ENCODE measurements around the gene GLDC.
A peak's percentile ranks its signal among the peaks of the same experiment; 100 is the strongest.
"Not testable (repeated sequence)": the region's sequence is repeated elsewhere in the genome, so short reads cannot be mapped to it uniquely, and the experiment has no call there.

Gene GLDC

GRCh38 chr9:6645355-6646292 is at the start of gene GLDC:
Gene GLDC, minus strand, starts transcription at chr9:6645729. Its CDS starts 230 bp downstream, at chr9:6645499.
- no peak for DNase-seq

DNA sequence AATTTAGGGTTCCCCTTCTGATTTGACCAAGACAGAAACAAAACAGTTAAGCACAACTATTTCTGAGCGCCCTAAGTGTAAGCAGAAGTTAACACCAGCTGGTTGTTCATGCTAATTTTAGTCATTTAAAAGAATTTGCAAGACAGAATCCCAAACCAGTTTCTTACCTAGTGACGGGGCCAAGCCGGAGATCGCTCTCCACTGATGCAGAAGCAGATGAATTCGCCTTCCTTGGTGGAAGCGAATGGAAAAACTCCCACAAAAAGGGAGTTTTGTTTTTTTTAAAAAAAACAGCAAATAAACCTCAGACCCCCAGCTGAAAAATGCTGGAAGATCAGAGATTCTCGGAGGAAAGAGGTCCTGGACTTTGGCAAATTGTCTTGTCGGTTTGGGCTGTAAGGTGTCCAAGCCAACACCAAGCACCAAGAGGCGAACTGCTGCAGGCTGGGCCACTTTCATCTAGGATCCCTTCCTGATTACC is 47.4 kb upstream of the GLDC start:
- DNase-seq, result no peak

GRCh38 chr9:6692433-6692832 is 46.9 kb upstream of the GLDC start:
- no peak for DNase-seq

DNA sequence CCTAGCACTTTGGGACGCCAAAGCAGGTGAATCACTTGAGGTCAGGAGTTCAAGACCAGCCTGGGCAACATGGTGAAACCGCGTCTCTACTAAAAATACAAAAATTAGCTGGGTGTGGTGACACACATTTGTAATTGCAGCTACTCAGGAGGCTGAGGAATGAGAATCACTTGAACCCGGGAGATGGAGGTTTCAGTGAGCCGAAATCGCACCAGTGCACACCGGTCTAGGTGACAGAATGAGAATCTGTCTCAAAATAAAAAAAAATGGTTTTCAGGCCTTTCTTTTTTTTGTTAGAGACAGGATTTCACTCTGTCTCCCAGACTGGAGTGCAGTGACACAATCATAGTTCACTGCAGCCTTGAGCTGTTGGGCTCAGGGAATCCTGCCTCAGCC is 45.1 kb upstream of the GLDC start:
- DNase-seq, result not testable (repeated sequence)

DNA sequence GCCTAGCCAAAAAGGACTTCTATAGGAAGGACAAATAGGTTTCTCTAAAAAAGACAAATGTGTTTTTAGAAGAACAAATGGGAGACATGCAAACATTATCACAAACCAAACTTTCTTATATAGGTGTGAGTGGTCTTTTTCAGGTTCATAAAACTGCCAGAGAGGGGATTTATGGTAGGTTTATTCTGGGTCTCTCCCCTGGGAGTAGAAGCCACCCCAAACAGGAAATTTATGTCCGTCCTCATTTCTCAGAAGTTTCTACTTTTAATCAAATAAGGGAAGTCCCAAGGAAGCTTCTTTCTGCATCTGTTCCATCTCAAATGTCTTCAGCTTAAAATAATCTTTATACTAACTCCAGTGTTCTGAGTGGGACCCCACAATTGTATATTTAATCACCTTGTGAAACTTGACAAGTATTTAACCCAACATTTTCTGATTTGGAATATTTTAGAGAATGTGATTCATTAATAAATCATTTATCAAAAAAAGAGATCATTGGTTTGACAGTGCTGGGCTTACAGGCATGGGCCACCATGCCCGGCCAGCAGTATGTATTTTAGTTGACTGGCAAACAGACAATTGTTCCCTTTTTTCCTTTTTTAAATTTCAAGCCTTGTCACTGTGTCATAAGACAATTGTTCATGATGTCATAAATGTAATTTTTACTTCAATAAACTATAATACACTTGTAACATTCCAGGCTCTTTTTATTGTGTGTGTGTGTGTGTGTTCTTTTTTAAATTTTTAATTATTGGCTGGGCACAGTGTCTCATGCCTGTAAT is 44.6 kb upstream of the GLDC start:
- DNase-seq, result no peak

DNA sequence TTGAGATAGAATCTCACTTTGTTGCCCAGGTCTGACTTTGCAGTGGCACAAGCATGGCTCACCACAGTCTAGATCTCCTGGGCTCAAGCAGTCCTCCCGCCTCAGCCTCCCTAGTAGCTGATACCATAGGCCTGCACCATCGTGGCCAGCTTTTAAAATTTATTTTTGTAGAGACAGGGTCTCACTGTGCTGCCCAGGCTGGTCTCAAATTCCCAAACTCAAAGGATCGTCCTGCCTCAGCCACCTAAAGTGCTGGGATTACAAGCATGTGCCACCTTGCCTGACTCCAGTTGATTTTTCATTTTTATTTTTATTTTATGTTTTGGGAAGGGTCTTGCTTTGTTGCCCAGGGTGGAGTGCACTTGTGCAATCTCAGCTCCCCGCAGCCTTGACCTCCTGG is 41.7 kb upstream of the GLDC start:
- DNase-seq, result no peak

DNA sequence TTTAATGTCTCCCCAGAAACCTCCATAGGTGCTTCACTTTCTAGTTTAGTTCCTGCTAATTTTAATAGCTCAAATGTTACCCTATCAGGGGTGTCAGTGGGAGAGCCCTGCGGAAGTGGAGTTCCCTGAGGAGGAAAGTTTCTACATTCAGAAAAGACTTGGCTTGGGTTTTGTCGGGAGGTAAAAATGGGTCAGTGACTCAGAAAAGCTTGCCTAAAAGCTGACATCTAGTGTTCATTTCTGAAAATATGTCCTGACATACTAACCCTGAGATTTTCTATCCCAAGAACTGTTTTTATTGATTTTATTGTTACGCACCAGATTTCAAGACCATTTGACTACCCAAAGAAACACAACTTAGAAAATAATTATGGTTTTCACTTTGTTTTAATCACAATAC is 40.9 kb upstream of the GLDC start:
- no peak for DNase-seq

- no peak for DNase-seq
Measured at GRCh38 chr9:6681957-6682501, 36.5 kb upstream of the GLDC start.

DNA sequence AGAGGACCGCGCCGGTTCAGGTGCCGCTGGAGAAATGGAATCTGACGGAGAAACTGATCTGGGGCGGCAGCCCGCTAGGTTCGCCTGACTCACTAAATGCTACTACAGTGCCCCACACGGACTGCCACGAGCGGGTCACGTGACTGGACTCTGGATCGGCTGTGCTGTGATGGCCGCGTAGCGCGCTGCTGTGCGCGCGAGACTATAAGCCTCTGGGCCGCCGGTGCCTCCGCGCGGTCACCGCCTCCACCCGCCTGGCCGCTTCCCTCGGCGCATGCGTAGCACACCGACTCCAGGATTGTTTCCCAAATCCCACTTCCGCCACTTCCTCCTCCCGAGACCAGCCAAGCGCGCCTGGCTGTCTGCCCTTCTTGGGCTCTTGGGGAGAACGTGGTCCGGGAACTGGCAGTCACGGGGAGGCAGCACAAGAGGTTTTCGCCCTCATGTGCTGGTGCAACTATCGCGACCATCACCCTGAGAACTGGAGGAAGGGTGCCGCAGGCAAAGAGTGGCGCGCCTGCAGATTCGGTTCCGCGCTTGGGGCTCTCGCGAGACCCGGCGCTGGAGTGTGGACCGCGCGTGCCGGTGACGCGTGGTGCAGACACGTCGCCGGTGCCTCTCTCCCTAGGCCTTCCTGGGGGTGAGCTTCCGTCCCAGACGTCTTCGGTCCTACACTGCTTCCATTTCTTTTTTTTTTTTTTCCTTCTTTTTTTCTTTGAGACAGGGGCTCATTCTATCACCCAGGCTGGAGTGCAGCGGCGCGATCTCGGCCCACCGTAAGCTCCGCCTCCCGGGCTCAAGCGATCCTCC is 35.8 kb upstream of the GLDC start:
- peak; percentile 91 for DNase-seq

DNA sequence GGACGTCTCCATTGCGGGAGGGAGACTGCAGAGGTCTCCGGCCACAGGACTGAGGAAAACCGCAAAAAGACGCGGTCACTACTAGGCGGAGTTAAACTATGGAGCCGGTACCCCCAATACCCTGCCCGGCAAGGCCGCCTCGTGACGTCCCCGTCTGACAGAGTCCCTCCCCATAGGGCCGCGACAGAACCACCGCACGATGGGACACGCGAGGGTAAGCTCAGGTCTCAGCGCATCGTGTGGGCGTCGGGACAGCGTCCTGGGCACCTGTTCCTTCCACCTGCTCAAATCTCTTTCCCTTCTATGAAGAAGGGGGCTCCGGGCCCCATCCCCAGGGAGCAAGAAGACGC is 35.2 kb upstream of the GLDC start:
- DNase-seq, result no peak

GRCh38 chr9:6677803-6678202 is 32.3 kb upstream of the GLDC start:
- no peak for DNase-seq

DNA sequence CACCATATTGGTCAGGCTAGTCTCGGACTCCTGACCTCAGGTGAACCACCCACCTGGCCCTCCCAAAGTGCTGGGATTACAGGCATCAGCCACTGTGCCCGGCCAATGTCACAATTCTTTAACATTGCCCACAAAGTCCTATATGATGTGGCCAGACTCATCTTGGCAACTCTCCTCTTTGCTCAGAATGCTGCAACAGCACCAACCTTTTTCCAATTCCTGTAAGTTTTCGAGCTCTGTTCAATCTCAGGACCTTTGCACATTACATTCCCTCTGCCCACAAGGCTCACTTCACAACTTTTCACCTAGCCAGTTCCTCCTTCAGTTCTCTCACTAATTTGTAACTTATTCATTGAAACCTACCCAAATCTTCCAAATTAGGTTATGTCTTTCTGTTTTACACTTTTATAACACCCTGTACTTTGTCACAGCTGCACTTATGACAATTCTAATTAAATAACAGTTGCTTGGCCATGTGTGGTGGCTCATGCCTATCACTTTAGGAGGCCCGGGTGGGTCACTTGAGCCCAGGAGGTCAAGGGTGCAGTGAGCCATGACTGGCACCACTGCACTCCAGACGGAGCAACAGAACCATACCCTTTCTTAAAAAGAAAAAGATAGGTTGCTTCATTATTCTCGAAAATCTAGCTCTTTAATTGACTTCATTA is 30.9 kb upstream of the GLDC start:
- DNase-seq, result no peak

DNA sequence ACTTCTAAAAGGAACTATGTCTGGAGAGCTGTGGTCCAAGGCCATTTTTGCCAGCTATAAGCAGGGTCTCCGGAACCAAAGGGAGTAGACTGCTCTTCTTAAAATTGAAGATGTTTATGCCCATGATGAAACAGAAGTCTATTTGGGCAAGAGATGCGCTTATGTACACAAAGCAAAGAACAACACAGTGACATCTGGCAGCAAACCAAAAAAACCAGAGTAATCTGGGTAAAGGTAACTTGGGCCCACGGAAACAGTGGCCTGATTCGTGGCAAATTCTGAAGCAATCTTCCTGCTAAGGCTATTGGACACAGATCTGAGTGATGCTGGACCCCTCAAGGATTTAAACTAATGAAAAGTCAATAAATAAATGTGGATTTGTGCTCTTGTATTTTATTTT is 29.7 kb upstream of the GLDC start:
- DNase-seq, result no peak

- no peak for DNase-seq
Measured at GRCh38 chr9:6673326-6674025, 27.9 kb upstream of the GLDC start.

- DNase-seq, result no peak
Measured at GRCh38 chr9:6672118-6672517, 26.6 kb upstream of the GLDC start.

- no peak for DNase-seq
Measured at GRCh38 chr9:6671416-6671815, 25.9 kb upstream of the GLDC start.

DNA sequence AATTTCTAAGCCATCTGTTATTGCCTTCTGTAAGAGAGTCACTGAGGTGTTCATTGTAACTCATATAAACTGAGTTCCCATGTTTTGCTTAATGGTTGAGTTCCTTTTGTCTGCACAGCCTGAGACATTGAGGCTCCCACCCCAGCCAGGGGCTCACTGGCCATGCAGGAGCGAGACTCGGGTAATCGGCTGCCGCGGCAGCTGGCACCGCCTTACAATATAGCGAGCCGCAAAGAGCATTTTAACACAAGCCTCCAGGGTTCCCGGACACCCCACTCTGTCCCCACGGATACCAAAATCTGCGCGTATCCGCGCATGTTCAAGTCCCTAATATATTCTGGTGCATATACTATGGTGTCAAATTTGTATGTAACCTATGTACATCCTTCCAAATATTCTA is 24.4 kb upstream of the GLDC start:
- no peak for DNase-seq

DNA sequence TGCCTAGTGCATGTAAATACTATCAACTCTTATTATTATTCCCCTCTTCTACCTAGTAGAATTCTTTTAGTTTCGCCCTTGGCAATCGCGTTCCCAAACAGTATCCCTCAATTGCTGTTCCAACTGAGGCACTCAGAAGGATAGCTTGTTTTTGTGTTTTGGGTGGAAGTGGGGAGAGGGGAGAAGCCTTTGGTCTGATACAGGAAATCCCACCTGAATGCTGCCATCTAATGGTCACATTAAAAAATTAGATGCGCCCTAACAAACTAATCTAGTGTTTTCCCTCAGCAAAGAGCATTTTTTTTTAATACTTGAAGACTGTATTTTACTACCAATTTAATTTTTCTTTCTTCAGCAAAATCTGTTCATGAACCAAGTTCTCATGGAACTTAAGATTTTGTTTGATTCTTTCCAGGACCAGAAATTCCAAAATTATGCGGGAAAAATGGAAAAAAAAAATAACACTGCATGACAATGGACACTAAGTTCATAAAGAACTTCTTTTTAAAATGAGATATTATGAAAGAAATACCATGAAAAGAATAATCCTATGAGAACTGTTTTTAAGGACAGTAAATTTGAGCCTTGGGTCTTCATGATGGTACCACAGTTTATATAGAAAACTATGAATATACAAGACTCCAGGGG is 22.2 kb upstream of the GLDC start:
- DNase-seq, result no peak

GRCh38 chr9:6667080-6667479 is 21.6 kb upstream of the GLDC start:
- DNase-seq, result no peak

GRCh38 chr9:6665628-6666027 is 20.1 kb upstream of the GLDC start:
- no peak for DNase-seq

DNA sequence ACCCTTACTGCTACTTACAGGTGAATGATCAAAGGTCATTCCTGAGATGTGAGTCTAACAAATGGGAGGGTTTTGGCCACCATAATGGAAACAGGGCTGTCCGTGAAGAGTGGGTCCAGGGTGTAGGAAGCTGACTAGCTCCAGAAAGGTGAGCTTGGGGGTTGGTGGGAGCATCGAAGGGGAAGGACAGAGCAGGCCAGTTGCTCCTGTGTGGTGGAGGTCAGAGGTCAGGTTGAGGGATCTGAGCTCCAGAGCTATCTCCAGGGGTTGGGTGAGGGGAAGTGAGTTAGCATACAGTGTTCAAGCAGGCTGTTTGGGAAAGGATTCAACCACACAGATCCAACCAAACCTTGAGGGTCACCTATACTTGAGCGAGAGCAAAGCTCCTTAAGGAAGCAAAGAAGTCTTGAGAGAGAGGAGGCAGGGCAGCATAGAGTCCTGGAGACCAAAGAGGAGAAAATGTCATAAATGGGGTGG is 18.7 kb upstream of the GLDC start:
- DNase-seq, result no peak

Measured in NCI-H2107 (cell line).